OCI-LY1 (cell line): ENCODE results near the gene ROR2.

Experiments used
- H2AFZ ChIP-seq: fragments of 200-600 bp; sonication (generic), shearing (Covaris generic); 2 replicates; pipeline ENCODE4 v1.6.0; 2014; ENCODE audit warnings: antibody characterized with exemption, mild to moderate bottlenecking, low read length
- H3F3A ChIP-seq: fragments of 200-600 bp; sonication (generic), shearing (Covaris generic); 2 replicates; pipeline ENCODE4 v1.6.0; 2014; ENCODE audit warnings: mild to moderate bottlenecking, antibody characterized with exemption, low read length, moderate library complexity; ENCODE audit not compliant: insufficient read depth
- H3K27ac ChIP-seq: fragments of 200-600 bp; sonication (generic); 2 replicates; pipeline ENCODE4 v1.5.1; 2014; ENCODE audit warnings: low read length, mixed run types, mild to moderate bottlenecking, low read depth; ENCODE audit not compliant: poor library complexity, severe bottlenecking
- H3K27me3 ChIP-seq: fragments of 200-600 bp; sonication (generic); 2 replicates; pipeline ENCODE4 v1.6.0; 2014; ENCODE audit warnings: antibody characterized with exemption, mild to moderate bottlenecking, low read length, moderate library complexity; ENCODE audit not compliant: insufficient read depth
- H3K36me3 ChIP-seq: fragments of 200-600 bp; sonication (generic); 2 replicates; pipeline ENCODE4 v1.6.1; 2014; ENCODE audit warnings: mild to moderate bottlenecking, antibody characterized with exemption, low read length, moderate library complexity, mixed read lengths; ENCODE audit not compliant: insufficient read depth
- H3K4me1 ChIP-seq: fragments of 200-600 bp; sonication (generic); 2 replicates; pipeline ENCODE4 v1.5.1; 2014; ENCODE audit warnings: mild to moderate bottlenecking, low read length, moderate library complexity; ENCODE audit not compliant: insufficient read depth, severe bottlenecking
- H3K4me2 ChIP-seq: fragments of 200-600 bp; sonication (generic), shearing (Covaris generic); 2 replicates; pipeline ENCODE4 v1.6.1; 2014; ENCODE audit warnings: low read length
- H3K4me3 ChIP-seq: fragments of 200-600 bp; sonication (generic); 2 replicates; pipeline ENCODE4 v1.5.1; 2014; ENCODE audit warnings: low read length, low read depth, mild to moderate bottlenecking, mixed read lengths; ENCODE audit not compliant: poor library complexity, severe bottlenecking
- H3K79me2 ChIP-seq: fragments of 200-600 bp; shearing (Covaris generic); 2 replicates; pipeline ENCODE4 v1.6.1; 2016; ENCODE audit warnings: mixed run types, low read length, mixed read lengths; ENCODE audit not compliant: insufficient read depth
- H3K9ac ChIP-seq: fragments of 200-600 bp; sonication (generic), shearing (Covaris generic); 2 replicates; pipeline ENCODE4 v1.6.1; 2014; ENCODE audit warnings: mild to moderate bottlenecking, low read length, mixed read lengths
- H3K9me2 ChIP-seq: fragments of 200-600 bp; sonication (generic), shearing (Covaris generic); 2 replicates; pipeline ENCODE4 v1.6.1; 2014; ENCODE audit warnings: low read depth, mild to moderate bottlenecking, low read length, mixed read lengths
- H3K9me3 ChIP-seq: fragments of 200-600 bp; shearing (Covaris generic); 2 replicates; pipeline ENCODE4 v1.6.1; 2014; ENCODE audit warnings: low read length, mixed read lengths
- H4K20me1 ChIP-seq: fragments of 200-600 bp; sonication (generic), shearing (Covaris generic); 2 replicates; pipeline ENCODE4 v1.6.0; 2016; ENCODE audit warnings: mild to moderate bottlenecking, low read length; ENCODE audit not compliant: insufficient read depth
- CTCF ChIP-seq: fragments of 200-600 bp; sonication (generic), shearing (Covaris generic); IDR thresholded peaks from 2 replicates; pipeline ENCODE4 v1.5.1; 2017; ENCODE audit warnings: mild to moderate bottlenecking, antibody characterized with exemption, low read length, moderate library complexity, mixed read lengths
- EZH2 ChIP-seq: fragments of 200-600 bp; sonication (generic), shearing (Covaris generic); IDR thresholded peaks from 2 replicates; pipeline ENCODE4 v1.8.0; 2017; ENCODE audit warnings: borderline replicate concordance, mixed run types, mild to moderate bottlenecking, antibody characterized with exemption, low read length, moderate library complexity, mixed read lengths

ROR2 gene

DNA sequence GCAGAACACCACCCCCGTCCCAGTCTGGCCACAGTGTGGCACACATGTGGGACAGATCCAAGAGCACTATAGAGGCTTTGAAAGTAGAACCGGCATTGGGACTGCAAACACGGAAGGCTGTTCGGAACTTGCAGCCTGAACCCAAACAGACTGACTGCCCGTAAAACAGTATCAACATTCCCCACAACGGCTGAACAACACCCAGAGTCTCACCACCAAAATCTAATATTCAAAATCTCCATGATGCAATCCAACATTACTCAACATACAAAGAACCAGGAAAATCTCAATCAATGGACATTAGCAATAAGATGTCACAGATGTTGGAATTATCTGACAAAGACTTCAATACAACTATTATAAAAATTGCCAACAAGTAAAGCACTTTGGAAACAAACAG is 82.3 kb downstream of the ROR2 start:
- Histone ChIP-seq H4K20me1 (no peaks in the 10 kb centered on the region), H3K4me3 (no peak overlapping the region), H3K9ac (no peak overlapping the region), H3K36me3 (no peaks in the 10 kb centered on the region), H3K9me2 (no peaks in the 10 kb centered on the region), H3K4me1 (no peaks in the 10 kb centered on the region), H3K27me3 (no peaks in the 10 kb centered on the region), H2AFZ (no peak overlapping the region), H3K27ac (no peak overlapping the region), H3K79me2 (no peaks in the 10 kb centered on the region), H3K9me3 (no peaks in the 10 kb centered on the region), H3F3A (no peaks in the 10 kb centered on the region), H3K4me2 (no peak overlapping the region)
- no peak for TF ChIP-seq CTCF
- no peak for TF ChIP-seq EZH2

GRCh38 chr9:91865041-91865440 is 85.0 kb downstream of the ROR2 start:
- Histone ChIP-seq H3F3A (no peaks in the 10 kb centered on the region), H3K36me3 (no peaks in the 10 kb centered on the region), H3K4me2 (no peak overlapping the region), H3K4me3 (no peak overlapping the region), H2AFZ (no peak overlapping the region), H4K20me1 (no peaks in the 10 kb centered on the region), H3K4me1 (no peaks in the 10 kb centered on the region), H3K9me2 (no peaks in the 10 kb centered on the region), H3K27me3 (no peaks in the 10 kb centered on the region), H3K27ac (no peak overlapping the region), H3K9me3 (no peaks in the 10 kb centered on the region), H3K79me2 (no peaks in the 10 kb centered on the region), H3K9ac (no peak overlapping the region)
- TF ChIP-seq CTCF = no peak

DNA sequence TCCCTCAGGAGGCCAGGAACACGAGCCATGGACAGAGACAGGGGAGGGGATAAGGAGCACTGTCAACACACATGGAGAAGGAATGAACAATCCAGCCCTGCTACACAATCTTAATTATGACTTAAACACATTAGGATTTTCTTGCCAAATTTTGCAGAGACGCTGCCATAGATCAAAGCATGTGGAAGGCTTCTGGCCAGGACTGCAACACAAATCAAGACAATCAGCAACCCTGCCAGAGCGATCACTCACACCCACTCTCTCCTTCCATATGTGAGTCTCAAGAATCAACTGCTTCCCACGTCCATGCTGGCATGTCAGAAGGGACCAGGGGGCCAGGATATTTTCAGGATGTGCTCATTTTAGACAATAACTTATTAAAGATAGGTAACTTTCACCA is 85.6 kb downstream of the ROR2 start:
- Histone ChIP-seq H3K9me3 (no peaks in the 10 kb centered on the region), H4K20me1 (no peaks in the 10 kb centered on the region), H3K4me2 (no peak overlapping the region), H3K9me2 (no peaks in the 10 kb centered on the region), H3K4me3 (no peak overlapping the region), H3K27me3 (no peaks in the 10 kb centered on the region), H3F3A (no peaks in the 10 kb centered on the region), H3K36me3 (no peaks in the 10 kb centered on the region), H3K4me1 (no peaks in the 10 kb centered on the region), H2AFZ (no peak overlapping the region), H3K9ac (no peak overlapping the region), H3K27ac (no peak overlapping the region), H3K79me2 (no peaks in the 10 kb centered on the region)
- TF ChIP-seq CTCF = no peak
- no peak for TF ChIP-seq EZH2
